ENCODE results near the gene EIF3A.
"Not testable (repeated sequence)": the region's sequence is repeated elsewhere in the genome, so short reads cannot be mapped to it uniquely, and the experiment has no call there.

Gene EIF3A, protein sequence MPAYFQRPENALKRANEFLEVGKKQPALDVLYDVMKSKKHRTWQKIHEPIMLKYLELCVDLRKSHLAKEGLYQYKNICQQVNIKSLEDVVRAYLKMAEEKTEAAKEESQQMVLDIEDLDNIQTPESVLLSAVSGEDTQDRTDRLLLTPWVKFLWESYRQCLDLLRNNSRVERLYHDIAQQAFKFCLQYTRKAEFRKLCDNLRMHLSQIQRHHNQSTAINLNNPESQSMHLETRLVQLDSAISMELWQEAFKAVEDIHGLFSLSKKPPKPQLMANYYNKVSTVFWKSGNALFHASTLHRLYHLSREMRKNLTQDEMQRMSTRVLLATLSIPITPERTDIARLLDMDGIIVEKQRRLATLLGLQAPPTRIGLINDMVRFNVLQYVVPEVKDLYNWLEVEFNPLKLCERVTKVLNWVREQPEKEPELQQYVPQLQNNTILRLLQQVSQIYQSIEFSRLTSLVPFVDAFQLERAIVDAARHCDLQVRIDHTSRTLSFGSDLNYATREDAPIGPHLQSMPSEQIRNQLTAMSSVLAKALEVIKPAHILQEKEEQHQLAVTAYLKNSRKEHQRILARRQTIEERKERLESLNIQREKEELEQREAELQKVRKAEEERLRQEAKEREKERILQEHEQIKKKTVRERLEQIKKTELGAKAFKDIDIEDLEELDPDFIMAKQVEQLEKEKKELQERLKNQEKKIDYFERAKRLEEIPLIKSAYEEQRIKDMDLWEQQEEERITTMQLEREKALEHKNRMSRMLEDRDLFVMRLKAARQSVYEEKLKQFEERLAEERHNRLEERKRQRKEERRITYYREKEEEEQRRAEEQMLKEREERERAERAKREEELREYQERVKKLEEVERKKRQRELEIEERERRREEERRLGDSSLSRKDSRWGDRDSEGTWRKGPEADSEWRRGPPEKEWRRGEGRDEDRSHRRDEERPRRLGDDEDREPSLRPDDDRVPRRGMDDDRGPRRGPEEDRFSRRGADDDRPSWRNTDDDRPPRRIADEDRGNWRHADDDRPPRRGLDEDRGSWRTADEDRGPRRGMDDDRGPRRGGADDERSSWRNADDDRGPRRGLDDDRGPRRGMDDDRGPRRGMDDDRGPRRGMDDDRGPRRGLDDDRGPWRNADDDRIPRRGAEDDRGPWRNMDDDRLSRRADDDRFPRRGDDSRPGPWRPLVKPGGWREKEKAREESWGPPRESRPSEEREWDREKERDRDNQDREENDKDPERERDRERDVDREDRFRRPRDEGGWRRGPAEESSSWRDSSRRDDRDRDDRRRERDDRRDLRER (N-terminal part only)

DNA sequence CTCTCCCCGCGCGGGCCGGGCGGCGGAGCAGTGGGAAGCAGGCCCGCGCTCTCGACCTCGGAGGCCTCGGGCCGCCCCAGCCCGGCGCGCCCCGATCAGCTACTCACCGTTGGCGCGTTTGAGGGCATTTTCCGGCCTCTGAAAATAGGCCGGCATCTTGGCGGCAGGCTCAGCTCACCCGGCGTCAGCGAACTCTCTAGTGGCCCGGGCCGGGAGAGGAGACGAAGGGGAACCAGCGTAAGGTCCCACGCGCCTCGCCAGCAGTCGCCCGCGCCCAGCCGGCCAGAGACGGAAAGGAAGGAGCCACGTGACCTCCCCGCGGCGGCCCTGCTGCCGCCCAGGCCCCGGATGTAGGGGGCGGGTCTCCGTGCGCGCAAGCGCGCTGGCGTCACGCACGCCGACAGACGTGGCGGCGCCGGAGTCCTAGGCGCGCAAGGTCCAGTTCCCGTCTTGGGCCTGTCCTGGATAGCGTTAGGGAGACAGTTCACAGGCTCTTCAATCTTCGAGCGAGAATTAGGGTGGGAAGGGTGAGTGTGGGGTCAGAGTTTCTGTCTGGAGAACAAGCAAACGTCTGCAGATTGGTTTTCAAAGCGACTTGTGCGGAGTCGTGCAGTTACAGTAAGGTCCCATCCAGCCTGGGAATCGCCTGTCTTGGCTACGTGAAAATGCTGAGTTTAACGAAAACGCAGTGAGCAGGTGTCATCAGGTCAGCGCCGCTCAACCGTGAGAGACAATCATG, at the start of gene EIF3A:
Gene EIF3A, minus strand, starts transcription at position 297 of the 739 bp plus-strand sequence. Its CDS starts 141 bp downstream, at position 156.
- DNase-seq: peak; percentile 90

DNA sequence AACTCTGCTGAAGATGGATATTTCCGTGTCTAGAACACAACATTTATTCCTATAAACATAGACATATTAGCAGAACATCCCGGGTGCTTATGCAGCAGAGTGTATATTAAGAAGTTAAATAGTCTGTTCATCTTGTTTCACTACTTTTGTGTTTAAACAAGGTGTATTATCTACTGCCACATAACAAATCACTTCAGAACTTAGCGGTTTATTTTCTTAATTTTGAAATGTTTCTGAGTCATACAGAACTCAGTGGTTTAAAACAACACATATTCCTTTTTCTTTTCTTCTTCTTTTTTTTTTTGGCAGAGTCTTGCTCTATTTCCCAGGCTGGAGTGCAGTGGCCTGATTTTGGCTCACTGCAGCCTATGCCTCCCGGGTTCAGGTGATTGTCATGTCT, 49.1 kb upstream of the EIF3A start:
- DNase-seq: no peak

DNA sequence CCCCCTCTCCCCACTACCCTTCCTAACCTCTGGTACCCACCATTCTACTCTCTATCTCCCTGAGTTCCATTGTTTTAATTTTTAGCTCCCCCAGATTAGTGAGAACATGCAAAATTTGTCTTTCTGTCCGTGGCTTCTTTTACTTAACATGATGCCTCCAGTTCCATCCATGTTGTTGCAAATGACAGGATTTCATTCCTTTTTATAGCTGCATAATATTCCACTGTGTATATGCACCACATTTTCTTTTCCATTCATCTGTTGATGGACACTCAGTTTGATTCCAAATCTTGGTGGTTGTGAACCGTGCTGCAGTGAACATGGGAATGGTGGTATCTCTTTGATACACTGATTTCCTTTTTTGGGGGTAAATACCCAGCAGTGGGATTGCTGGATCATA, 45.3 kb upstream of the EIF3A start:
- DNase-seq: no peak

DNA sequence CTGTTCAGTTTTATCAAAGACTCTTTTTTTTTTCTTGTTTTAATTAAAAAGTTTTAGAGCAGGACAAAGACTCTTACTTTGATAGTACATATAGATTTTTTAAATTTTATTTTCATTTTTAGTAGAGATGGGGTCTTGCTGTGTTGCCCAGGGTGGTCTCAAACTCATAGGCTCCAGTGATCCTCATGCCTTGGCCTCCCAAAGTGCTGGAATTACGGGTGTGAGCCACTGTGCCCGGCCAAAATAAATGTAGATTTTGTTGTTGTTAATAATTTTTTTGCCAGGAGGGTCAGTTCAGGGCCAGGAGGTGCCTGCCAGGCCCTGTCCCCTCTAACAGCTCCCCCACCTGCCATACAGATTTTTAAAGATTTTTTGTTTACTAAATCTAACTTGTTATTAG, 40.3 kb upstream of the EIF3A start:
- no peak for DNase-seq

DNA sequence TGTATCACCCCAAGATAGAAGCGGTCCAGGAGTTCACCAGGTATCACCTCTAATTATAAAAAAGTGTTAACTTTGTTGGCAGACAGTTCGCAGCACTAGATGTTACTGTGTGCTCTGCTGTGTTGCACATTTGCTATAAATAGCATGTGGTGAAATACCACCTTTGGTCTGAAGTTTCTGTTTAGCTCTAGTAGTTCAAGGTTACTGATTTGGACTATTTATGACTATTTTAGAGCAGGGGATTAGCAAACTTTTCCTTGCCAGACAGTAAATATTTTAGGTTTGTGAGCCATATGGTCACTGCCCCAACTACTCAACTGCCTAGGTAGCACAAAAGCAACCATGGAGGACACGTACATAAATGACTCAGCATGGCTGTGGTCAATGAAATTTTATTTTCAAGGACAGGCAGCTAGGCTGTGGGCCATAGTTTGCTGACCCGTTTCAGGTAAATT, 39.8 kb upstream of the EIF3A start:
- no peak for DNase-seq

DNA sequence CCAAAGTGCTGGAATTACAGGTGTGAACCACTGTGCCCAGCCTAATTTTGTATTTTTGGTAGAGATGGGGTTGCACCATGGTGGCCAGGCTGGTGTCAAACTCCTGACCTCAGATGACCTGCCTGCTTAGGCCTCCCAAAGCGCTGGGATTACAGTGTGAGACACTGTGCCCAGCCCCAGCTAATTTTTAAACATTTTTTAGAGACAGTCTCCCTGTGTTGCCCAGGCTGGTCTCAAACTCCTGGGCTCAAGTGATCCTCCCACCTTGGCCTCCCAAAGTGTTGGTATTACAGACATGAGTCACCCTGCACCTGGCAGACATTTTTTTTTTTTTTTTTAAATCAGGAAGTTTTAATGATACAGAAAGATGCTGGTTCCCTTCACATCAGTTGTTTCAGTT, 38.8 kb upstream of the EIF3A start:
- no peak for DNase-seq

DNA sequence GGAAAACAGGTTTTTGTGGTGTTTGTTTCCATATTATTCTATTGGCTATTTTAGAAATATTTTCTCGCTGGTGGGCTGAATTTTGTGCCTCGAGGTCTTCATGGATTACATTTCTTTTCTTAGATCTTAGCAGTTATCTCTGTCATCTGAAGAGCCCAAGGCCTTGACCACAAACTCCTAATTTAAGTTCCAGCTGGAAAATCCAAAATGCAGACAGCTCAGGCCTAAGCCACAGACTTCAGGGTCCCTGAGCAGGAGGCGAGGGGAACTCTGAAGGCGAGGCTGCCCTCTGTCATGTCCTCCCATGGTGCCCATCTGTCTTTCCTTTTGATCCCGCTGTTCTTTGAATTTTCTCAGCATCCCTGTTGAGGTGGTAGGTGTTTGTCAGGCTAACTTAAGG, 37.6 kb upstream of the EIF3A start:
- DNase-seq: no peak

DNA sequence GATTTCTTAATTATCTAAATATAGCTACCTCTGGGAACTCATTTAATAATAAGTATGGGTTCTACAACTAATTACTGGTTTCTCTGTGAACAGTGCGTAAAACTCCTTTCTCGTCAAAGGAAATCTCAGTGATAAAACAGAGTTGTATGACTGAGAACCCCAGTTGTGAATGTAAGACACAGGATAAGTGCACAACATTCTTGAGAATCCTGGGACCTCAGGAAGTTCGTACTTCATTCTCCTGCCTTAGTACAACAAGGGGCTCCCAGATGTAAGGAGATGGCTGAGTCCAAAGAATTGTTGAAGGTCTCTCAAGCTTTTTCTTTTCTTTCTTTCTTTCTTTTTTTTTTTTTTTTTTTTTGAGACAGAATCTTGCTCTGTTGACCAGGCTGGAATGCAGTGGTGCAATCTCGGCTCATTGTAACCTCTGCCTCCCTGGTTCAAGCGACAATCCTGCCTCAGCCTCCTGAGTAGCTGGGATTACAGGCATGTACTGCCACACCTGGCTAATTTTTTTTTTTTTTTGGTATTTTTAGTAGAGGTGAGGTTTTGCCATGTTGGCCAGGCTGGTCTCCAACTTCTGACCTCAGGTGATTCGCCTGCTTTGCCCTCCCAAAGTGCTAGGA, 35.8 kb upstream of the EIF3A start:
- DNase-seq: no peak

DNA sequence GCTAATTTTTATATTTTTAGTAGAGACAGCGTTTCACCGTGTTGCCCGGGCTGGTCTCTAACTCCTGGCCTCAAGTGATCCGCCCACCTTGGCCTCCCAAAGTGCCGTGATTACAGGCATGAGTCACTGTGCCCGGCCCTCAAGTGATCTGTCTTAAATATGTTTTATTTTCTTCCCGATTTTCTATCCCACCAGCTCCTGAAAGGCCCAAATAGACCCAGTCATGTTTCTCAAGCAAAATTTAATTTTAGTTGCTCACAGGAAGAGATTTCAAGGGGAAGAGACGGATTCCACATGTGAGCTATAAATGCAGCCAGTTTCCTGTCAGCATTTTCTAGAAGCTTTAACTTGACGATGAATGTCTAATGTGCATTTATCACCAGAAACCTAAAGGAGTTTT, 35.3 kb upstream of the EIF3A start:
- DNase-seq: no peak

DNA sequence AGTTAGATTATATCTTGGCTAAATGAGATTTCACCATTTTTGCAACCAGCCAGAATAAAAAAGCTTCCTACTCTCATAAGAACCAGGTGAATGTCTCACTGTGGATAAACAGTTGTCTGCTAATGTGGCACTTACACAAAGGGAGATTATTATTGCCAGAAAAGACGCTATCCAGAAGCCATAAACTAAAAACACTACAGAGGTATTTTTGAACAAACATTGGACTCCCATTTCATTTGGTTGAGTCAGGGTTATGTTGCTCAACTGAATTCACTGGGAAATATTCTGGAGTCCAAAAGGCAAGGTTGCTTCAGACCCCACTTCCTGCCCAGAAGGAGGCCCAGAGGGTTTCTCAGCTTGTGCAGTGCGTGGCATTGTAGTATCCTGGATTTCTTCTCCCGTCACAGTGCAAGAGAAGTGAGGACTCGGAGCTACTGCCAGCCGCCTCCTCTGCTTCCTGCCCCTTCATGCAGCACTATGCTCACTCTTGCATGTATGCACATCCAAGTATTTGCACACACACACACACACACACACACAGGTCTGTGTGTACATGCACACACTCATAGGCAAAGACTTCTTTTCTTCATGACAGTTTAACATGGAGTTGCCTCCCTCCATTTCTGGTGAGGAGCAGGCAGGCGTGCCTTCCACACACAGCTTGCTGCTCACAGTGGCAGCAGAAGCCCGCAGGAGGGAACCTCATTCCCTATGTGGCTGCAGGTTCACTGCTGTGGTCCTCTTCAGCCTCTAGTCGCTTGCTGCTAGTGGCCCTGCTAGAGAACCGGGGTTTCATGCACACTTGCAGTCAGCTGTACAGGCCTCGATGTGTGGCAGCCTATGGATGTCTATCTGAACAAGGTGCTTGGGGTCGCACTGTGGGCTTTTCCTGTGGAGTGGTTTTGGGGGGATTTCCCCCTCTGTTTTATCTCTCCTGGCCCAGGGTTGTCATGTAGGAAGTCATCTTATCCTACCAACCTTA, 33.4 kb upstream of the EIF3A start:
- no peak for DNase-seq

DNA sequence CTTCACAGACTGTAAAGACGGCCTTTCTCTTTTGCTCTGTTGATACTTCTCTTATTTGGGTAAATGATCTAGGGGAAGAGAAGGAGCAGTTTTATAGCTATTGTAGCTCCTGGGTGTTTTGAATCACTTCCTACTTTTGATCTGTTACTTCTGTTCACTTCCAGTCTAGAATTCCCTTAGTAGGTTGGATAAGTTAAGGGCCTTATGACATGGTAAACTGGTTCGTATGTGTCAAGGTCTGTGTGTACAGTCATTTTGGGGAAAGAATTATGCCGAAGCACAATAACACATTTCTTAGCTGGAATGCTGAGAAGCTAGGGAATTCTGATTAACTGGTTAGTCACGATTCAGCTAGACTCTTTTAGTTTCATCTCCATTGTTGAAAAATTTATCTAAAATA, 31.4 kb upstream of the EIF3A start:
- no peak for DNase-seq

DNA sequence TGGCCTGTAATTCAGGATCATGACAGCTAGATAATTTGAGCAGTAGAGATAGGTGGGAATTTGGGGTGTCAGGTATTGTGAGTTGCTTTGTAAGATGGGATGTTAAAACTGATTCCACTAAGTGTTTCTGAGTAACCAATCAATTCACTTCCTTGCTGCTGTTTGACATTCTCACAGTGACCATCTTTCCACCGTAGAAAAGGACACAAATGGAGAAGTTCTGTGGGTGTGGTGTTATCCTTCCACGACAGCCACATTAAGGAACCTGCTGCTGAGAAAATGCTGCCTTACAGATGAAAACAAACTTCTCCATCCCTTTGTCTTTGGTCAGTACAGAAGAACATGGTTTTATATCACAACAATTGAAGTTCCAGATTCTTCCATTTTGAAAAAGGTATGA, 27.2 kb upstream of the EIF3A start:
- not testable (repeated sequence) for DNase-seq

DNA sequence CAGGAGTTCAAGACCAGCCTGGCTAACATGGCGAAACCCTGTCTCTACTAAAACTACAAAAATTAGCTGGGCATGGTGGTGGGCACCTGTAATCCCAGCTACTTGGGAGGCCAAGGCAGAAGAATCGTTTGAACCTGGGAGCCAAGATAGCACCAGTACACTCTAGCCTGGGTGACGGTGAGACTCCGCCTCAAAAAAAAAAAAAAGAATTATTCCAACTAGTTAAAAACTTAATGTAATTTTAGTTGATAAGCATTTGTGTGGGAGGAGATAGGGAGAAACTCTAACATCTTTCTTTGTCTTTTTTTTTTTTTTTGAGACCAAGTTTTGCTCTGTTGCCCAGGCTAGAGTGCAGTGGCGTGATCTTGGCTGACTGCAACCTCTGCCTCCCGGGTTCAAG, 26.5 kb upstream of the EIF3A start:
- DNase-seq: not testable (repeated sequence)

DNA sequence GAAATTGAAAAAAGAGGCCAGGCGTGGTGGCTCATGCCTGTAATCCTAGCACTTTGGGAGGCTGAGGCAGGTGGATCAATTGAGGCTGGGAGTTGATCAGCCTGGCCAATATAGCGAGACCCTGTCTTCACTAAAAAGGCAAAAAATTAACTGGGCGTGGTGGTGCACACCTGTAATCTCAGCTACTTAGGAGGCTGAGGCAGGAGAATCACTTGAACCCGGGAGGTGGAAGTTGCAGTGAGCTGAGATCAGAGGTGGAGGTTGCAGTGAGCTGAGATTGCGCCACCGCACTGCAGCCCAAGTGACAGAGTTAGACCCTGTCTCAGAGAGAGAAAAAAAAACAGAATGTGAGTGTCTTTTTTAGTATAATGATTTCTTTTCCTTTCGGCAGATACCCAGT, 25.3 kb upstream of the EIF3A start:
- DNase-seq: not testable (repeated sequence)

DNA sequence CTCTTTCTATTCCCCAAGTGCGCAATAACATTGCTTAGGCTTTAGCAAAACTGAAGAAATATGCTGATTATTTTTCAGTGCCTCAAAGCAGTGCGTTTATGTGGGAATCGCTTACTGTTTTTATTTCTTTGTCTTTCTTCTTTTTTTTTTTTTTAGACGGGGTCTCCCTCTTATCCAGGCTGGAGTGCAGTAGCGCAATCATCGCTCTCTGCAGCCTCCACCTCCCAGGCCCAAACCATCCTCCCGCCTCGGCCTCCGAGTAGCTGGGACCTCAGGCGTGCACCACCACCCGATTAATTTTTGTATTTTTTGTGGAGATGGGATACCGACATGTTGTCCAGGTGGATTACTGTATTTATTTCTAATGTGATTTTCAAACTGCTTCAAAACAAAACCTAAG, 24.5 kb upstream of the EIF3A start:
- no peak for DNase-seq

DNA sequence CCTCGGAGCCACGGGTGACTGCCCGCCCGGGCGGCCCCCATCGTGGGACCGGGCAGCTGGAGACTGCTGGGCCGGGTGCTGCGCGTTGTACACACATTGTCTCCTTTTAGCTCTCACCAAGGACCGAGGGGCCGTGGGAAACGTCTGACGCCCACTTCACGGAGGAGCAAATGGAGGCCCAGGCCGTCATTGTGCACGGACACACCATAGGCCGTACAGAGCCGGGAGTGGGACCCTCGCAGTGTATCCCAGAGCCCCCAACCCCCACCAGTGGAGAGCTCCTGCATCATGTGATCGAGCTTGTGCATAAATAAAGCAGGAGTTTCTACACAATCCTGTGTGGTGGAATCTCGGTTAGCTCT, 24.0 kb upstream of the EIF3A start:
- no peak for DNase-seq

DNA sequence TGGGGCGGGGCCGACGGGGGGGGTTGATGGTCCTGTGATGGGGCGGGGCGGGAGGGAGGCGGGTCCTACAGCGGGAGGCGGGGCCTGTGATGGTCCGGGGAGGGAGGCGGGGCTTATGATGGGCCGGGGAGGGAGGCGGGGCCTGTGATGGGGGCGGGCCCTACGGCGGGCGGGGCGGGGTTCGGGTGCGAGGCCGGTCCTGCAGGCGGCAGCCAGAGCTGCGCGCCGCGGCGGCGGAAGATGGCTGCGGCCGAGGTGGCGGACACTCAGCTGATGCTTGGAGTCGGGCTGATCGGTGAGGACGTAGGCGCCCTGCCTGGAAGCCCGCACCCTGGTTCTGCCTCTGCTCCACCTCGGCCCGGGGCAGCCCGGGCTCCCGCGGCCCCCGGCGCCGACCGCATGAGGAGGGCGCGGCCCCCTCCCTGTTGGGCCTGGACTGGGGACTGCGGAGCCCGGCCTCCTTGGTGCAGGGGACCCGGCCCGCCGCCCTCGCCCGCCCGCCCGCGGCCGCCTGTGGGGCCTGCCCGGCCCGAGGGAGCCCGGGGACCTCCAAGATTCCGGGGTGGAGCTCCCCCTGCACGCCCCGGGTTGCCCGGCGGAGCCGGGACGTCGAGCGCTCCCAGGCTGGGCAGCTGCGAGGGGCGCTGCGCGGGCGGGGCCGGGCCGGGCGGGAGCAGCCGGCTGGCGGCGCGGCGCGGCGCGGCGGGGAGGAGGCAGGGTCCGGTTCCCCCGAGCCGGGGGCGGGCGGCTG, 23.5 kb upstream of the EIF3A start, which contains the start of gene DENND10:
Gene DENND10, plus strand, starts transcription at position 211 of the 751 bp plus-strand sequence. Its CDS starts 30 bp downstream, at position 241.
- DNase-seq: peak; percentile 59

DNA sequence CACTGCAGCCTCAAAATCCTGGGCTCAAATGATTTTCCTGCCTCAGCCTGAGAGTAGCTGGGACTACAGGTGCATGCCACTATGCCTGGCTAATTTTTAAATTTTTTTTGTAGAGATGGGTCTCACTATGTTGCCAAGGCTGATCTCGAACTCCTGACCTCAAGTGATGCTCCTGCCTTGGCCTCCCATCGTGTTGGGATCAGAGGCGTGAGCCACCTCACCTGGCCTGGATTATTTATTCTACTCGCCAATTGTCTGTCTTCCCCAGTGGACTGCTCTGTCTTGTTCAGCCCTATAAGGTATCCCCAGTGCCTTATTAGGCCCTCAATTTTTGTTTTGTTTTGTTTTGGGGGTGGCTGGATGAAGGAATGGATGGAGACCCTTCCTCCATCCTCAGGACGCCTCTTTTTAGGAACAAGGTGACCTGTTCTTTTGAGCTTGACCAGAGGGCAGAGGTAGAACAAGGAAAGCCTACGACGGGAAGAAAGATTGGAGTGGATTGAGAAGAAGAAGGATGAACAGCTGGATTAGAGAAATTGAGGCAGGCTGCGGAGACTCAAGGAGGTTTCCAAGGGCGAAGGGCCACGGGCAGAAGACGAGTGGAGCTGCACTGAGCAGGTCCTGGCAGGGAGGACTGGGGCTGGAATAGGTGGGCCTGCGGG, 22.8 kb upstream of the EIF3A start:
- DNase-seq: no peak

Data from GDM1 (cell line).